Loucy (cell line): Measurements from ENCODE around the gene NRARP.
"Not testable (repeated sequence)": the region's sequence is repeated elsewhere in the genome, so short reads cannot be mapped to it uniquely, and the experiment has no call there.

Experiments
- CTCF ChIP-seq: fragments of 200-600 bp; sonication (generic); conservative IDR thresholded peaks from 2 replicates; pipeline ENCODE4 v1.5.1; 2014; ENCODE audit warnings: mild to moderate bottlenecking, antibody characterized with exemption, low read length
- EZH2phosphoT487 ChIP-seq: fragments of 200-600 bp; IDR thresholded peaks from 2 replicates; pipeline ENCODE4 v1.6.1; 2018; ENCODE audit warnings: antibody characterized with exemption, mild to moderate bottlenecking, moderate library complexity, borderline replicate concordance

GRCh38 chr9:137339908-137340462, 37.9 kb upstream of the NRARP start:
- TF ChIP-seq CTCF, EZH2phosphoT487: not testable (repeated sequence)
